Natural killer cell (primary cell): Measurements from ENCODE around the gene LTA. TPM values are rescaled to one million over a fixed set of nuclear protein-coding genes. Genes with fewer than 3 reads are reported as not detected.

Experiments used
- ATAC-seq, 3 donors: fragments of 150-1000 bp in 2 of 3; fragments of 200-7000 bp in 1 of 3; cut with Tn5 transposase; 1 replicate in 1 of 3; 2 replicates in 2 of 3; pipeline ENCODE4 v1.10.0; 2021; ENCODE audit warnings: mild to moderate bottlenecking in 2 of 3, moderate library complexity in 2 of 3
- DNase-seq, 2 donors: peaks; one replicate each; pipeline versions ENCODE4 v3.0.0 to v3.0.0-alpha.2; 2013 to 2021; ENCODE audit warnings: mixed read lengths in 1 of 2
- H3K27ac ChIP-seq: one replicate; pipeline ENCODE4 v1.5.1; 2013; ENCODE audit warnings: mild to moderate bottlenecking, low read length
- H3K27me3 ChIP-seq: one replicate; pipeline ENCODE4 v1.6.1; 2013; ENCODE audit warnings: low read length; ENCODE audit not compliant: control insufficient read depth, insufficient read depth
- H3K36me3 ChIP-seq: one replicate; pipeline ENCODE4 v1.6.1; 2013; ENCODE audit warnings: low read length; ENCODE audit not compliant: control insufficient read depth, insufficient read depth
- H3K4me1 ChIP-seq: one replicate; pipeline ENCODE4 v1.6.1; 2013; ENCODE audit warnings: low read length; ENCODE audit not compliant: control insufficient read depth, insufficient read depth
- H3K4me3 ChIP-seq: one replicate; pipeline ENCODE4 v1.5.1; 2013; ENCODE audit warnings: low read length
- H3K9me3 ChIP-seq: one replicate; pipeline ENCODE4 v1.6.1; 2013; ENCODE audit warnings: low read length; ENCODE audit not compliant: control insufficient read depth, insufficient read depth
- H3K27ac Mint-ChIP-seq, 2 donors: one replicate each; pipeline ENCODE4 v1.8.0; 2022; ENCODE audit warnings: mild to moderate bottlenecking in 2 of 2, mixed read lengths in 2 of 2, moderate library complexity in 1 of 2
- H3K27me3 Mint-ChIP-seq, 2 donors: one replicate each; pipeline ENCODE4 v1.8.0; 2022; ENCODE audit warnings: low read depth in 2 of 2, mixed read lengths in 2 of 2
- H3K36me3 Mint-ChIP-seq: one replicate; pipeline ENCODE4 v1.8.0; 2022; ENCODE audit warnings: mixed read lengths
- H3K4me1 Mint-ChIP-seq, 2 donors: one replicate each; pipeline ENCODE4 v1.8.0; 2022; ENCODE audit warnings: mixed read lengths in 2 of 2
- H3K4me3 Mint-ChIP-seq: one replicate; pipeline ENCODE4 v1.8.0; 2022; ENCODE audit warnings: mild to moderate bottlenecking, moderate library complexity, mixed read lengths
- H3K9me3 Mint-ChIP-seq, 2 donors: one replicate each; pipeline ENCODE4 v1.8.0; 2022; ENCODE audit warnings: mixed read lengths in 2 of 2
- CTCF ChIP-seq: fragments of 200-600 bp; IDR thresholded peaks from one replicate; pipeline ENCODE4 v1.8.0; 2022; ENCODE audit warnings: antibody characterized with exemption
- WGBS: methylation state at CpG from one replicate; pipeline ENCODE4 v1.1.7; 2013; ENCODE audit warnings: missing lambda C conversion rate; ENCODE audit not compliant: insufficient coverage; 5-methylcytosine and 5-hydroxymethylcytosine counted together
- intact Hi-C: fragments of 100-400 bp; cut with micrococcal nuclease; formaldehyde crosslinking; loops from one replicate; pipeline ENCODE4 v1.14.2; 2022
- total RNA-seq, 4 donors: library from RNA; stranded (reverse); fragments of 120-200 nt in 1 of 4; gene quantifications; one replicate each; pipeline versions ENCODE4 v1.2.3 to v1.2.4, GENCODE V29; 2013 to 2022

LTA gene
- total RNA-seq, 3 donors from 2014 or later (not counting 1 experiment from before 2014, with no cell fraction given) = 7.6 to 13.1 (median 8.7) TPM

DNA sequence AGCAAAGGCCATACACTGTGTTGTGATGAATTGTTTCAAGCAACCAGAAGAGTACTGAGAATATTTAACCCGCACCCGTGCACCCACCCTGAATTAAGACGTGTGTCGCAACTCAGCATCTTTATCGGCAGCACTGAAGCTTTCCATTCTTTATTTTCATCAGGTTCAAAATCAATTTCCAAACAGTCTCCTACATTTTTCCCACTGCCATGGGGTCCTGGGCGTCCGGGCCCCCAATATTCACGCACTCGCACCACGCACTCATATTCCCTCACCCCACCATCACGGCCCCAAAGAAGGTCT is 8.3 kb downstream of the LTA start:
- DNase-seq = no peak
- Histone ChIP-seq H3K9me3 (no peaks in the 10 kb centered on the region), H3K4me3 (peak overlapping the region; percentile 98), H3K27me3 (no peaks in the 10 kb centered on the region), H3K27ac (peak overlapping the region; percentile 87), H3K4me1 (peaks cover 89% of the 10 kb centered on the region), H3K36me3 (peaks cover 10% of the 10 kb centered on the region)
- H3K27me3 Mint-ChIP-seq = no peaks in the 10 kb centered on the region
- no peak for ATAC-seq
- no peaks in the 10 kb centered on the region for H3K9me3 Mint-ChIP-seq
- no peaks in the 10 kb centered on the region for H3K36me3 Mint-ChIP-seq
- intact Hi-C loops = loop anchor here (2.0 to 5.0 kb wide), 2 partner anchors 20 to 88 kb away; no protein-coding TSS in a partner anchor
- peaks cover 74 to 75% of the 10 kb centered on the region in 2 donors for H3K4me1 Mint-ChIP-seq
- peak overlapping the region; percentile 95 to 100 for H3K27ac Mint-ChIP-seq
- no peak for TF ChIP-seq CTCF
- peak overlapping the region; percentile 98 for H3K4me3 Mint-ChIP-seq
- 21% methylated on average over 11 of the region's 11 CpGs for whole genome bisulfite sequencing

- H3K9me3 Mint-ChIP-seq = no peaks in the 10 kb centered on the region
- Histone ChIP-seq H3K27ac (peak overlapping the region; percentile 87), H3K4me1 (peaks cover 89% of the 10 kb centered on the region), H3K36me3 (peaks cover 10% of the 10 kb centered on the region), H3K27me3 (no peaks in the 10 kb centered on the region), H3K4me3 (peak overlapping the region; percentile 98), H3K9me3 (no peaks in the 10 kb centered on the region)
- WGBS = under 1% methylated on average over 62 of the region's 62 CpGs
- no peaks in the 10 kb centered on the region for H3K27me3 Mint-ChIP-seq
- H3K36me3 Mint-ChIP-seq = no peaks in the 10 kb centered on the region
- peak overlapping the region; percentile 95 to 100 for H3K27ac Mint-ChIP-seq
- DNase-seq (peak; percentile 92 to 93), ATAC-seq (peak; percentile 85 to 96 (median 87))
- TF ChIP-seq CTCF = peak; percentile 99
- H3K4me1 Mint-ChIP-seq = peaks cover 74 to 75% of the 10 kb centered on the region in 2 donors
- H3K4me3 Mint-ChIP-seq = peak overlapping the region; percentile 98
- intact Hi-C loops = loop anchor here (1.0 to 5.0 kb wide), 4 partner anchors 16 to 89 kb away; partner anchors contain the start of gene NFKBIL1
Measured at GRCh38 chr6:31580807-31581433, 8.8 kb downstream of the LTA start.

GRCh38 chr6:31581434-31582229 is 9.5 kb downstream of the LTA start:
- WGBS = under 1% methylated on average over 21 of the region's 21 CpGs

More at GRCh38 chr6:31581434-31582229, 9.5 kb downstream of the LTA start:
- Histone ChIP-seq H3K27ac (peak overlapping the region; percentile 87), H3K9me3 (no peaks in the 10 kb centered on the region), H3K4me1 (peaks cover 90% of the 10 kb centered on the region), H3K36me3 (peaks cover 10% of the 10 kb centered on the region), H3K27me3 (no peaks in the 10 kb centered on the region), H3K4me3 (peak overlapping the region; percentile 98)
- Mint-ChIP-seq H3K36me3 (no peaks in the 10 kb centered on the region), H3K27ac (peak overlapping the region; percentile 95 to 100), H3K27me3 (no peaks in the 10 kb centered on the region), H3K4me3 (peak overlapping the region; percentile 98), H3K4me1 (peaks cover 74 to 75% of the 10 kb centered on the region in 2 donors), H3K9me3 (no peaks in the 10 kb centered on the region)
- intact Hi-C loops = loop anchor here (1.0 to 5.0 kb wide), 4 partner anchors 16 to 89 kb away; partner anchors contain the start of gene NFKBIL1
- ATAC-seq (no peak), DNase-seq (peak in 1 of 2 donors; percentile 51)
- no peak for TF ChIP-seq CTCF
